Activated CD8-positive, alpha-beta T cell treated with anti-CD3 and anti-CD28 coated beads for 36 hours (primary cell): ENCODE results near the gene SOX5. TPM values are rescaled to one million over a fixed set of nuclear protein-coding genes. Genes with fewer than 3 reads are reported as not detected.

ENCODE experiments used
- ATAC-seq: fragments of 200-7000 bp; cut with Tn5 transposase; one replicate; pipeline ENCODE4 v1.10.0; 2021; ENCODE audit warnings: mild to moderate bottlenecking, moderate library complexity
- CTCF ChIA-PET: fragments of 350-600 bp; sonication (Branson Sonifier 250); formaldehyde crosslinking; loops from one replicate; lab custom pipeline; 2021; ENCODE audit warnings: antibody characterized with exemption; lab: Charles Lee
- POLR2A ChIA-PET: fragments of 350-600 bp; sonication (Branson Sonifier 250); formaldehyde crosslinking; loops from one replicate; lab custom pipeline; 2021; ENCODE audit warnings: antibody characterized with exemption; lab: Charles Lee
- DNase-seq: peaks from one replicate; pipeline ENCODE4 v3.0.0-alpha.2; 2020
- H3K27ac Mint-ChIP-seq: one replicate; pipeline ENCODE4 v1.8.0; 2021; ENCODE audit warnings: mild to moderate bottlenecking, mixed read lengths
- H3K27me3 Mint-ChIP-seq: one replicate; pipeline ENCODE4 v1.8.0; 2021; ENCODE audit warnings: mixed read lengths
- H3K36me3 Mint-ChIP-seq: one replicate; pipeline ENCODE4 v1.8.0; 2021; ENCODE audit warnings: low read depth, mixed read lengths
- H3K4me1 Mint-ChIP-seq: one replicate; pipeline ENCODE4 v1.8.0; 2021; ENCODE audit warnings: low read depth, mixed read lengths
- H3K4me3 Mint-ChIP-seq: one replicate; pipeline ENCODE4 v1.8.0; 2021; ENCODE audit warnings: mild to moderate bottlenecking, moderate library complexity, mixed read lengths
- H3K9me3 Mint-ChIP-seq: one replicate; pipeline ENCODE4 v1.8.0; 2021; ENCODE audit warnings: mixed read lengths
- intact Hi-C: fragments of 100-400 bp; cut with micrococcal nuclease; formaldehyde crosslinking; loops from one replicate; pipeline ENCODE4 v1.10.0; 2022
- total RNA-seq, 2 experiments: library from RNA; stranded (reverse); gene quantifications; one replicate each; pipeline ENCODE4 v1.2.3, GENCODE V29; 2021
- TF ChIP-seq, protein P1 (sequence below): fragments of 200-600 bp; IDR thresholded peaks from one replicate; pipeline ENCODE4 v1.8.0; 2022; ENCODE audit warnings: antibody characterized with exemption, mild to moderate bottlenecking

Gene SOX5
- total RNA-seq, 2 experiments from 2014 or later: not detected

DNA sequence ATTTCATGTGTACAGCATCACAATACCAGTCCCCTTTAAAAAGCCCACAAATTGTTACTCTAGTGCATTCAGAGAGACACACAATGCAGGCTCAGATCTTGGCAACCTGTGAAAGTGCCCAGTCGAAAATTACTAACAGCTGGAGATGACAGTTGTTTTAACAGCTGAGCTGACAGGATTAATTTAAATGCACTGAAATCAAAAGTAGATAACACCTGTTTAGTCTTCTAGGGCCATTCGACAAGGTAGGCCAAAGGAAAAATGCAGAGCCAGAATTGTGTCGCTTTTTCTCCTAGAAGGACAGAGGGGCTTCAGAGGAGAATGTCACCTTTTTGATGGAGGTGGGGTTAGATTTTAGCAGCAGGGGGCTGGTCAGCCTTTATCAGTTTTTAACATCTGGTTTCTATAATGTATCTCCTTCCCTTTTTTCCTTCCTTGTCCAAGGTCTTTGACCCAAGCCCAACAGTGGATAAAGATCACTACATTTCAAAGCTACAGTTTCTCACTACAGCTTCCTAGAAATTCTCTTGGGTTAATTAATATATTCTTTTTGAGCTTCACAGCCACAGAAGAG lies 139.1 kb downstream of the SOX5 start:
- no peak for ATAC-seq
- intact Hi-C loops: no loop called here
- no peak for DNase-seq
- Mint-ChIP-seq H3K27me3 (no peaks in the 10 kb centered on the region), H3K4me1 (no peaks in the 10 kb centered on the region), H3K9me3 (peaks cover 4% of the 10 kb centered on the region), H3K36me3 (no peaks in the 10 kb centered on the region), H3K27ac (no peak overlapping the region), H3K4me3 (no peak overlapping the region)
- POLR2A ChIA-PET: no interaction called here
- TF ChIP-seq, protein P1, sequence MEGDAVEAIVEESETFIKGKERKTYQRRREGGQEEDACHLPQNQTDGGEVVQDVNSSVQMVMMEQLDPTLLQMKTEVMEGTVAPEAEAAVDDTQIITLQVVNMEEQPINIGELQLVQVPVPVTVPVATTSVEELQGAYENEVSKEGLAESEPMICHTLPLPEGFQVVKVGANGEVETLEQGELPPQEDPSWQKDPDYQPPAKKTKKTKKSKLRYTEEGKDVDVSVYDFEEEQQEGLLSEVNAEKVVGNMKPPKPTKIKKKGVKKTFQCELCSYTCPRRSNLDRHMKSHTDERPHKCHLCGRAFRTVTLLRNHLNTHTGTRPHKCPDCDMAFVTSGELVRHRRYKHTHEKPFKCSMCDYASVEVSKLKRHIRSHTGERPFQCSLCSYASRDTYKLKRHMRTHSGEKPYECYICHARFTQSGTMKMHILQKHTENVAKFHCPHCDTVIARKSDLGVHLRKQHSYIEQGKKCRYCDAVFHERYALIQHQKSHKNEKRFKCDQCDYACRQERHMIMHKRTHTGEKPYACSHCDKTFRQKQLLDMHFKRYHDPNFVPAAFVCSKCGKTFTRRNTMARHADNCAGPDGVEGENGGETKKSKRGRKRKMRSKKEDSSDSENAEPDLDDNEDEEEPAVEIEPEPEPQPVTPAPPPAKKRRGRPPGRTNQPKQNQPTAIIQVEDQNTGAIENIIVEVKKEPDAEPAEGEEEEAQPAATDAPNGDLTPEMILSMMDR: no peak
- CTCF ChIA-PET: no interaction called here

DNA sequence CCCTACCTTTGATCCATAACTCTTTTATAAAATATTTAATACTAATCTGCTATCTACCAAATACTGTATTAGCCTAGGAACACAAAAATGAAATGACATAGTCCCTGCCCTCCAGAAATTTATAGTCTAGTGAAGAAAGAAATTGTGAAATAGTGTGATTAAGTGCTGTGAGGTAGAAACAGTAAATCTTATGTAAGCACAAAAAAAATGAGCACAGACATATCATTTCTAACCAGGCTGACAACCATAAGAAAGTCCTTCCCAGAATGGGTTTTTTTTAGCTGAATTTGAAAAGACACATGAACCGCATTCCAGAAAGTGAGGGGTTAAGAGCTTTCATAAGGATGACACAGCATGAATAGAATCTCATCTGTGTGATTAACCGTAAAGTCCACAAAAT lies 145.9 kb downstream of the SOX5 start:
- Mint-ChIP-seq H3K27ac (no peak overlapping the region), H3K9me3 (peaks cover 6% of the 10 kb centered on the region), H3K4me3 (no peak overlapping the region), H3K27me3 (no peaks in the 10 kb centered on the region), H3K36me3 (no peaks in the 10 kb centered on the region), H3K4me1 (no peaks in the 10 kb centered on the region)
- ChIA-PET CTCF (no interaction called here), POLR2A (no interaction called here)
- DNase-seq: no peak
- TF ChIP-seq, protein P1: no peak
- intact Hi-C loops: no loop called here
- no peak for ATAC-seq

DNA sequence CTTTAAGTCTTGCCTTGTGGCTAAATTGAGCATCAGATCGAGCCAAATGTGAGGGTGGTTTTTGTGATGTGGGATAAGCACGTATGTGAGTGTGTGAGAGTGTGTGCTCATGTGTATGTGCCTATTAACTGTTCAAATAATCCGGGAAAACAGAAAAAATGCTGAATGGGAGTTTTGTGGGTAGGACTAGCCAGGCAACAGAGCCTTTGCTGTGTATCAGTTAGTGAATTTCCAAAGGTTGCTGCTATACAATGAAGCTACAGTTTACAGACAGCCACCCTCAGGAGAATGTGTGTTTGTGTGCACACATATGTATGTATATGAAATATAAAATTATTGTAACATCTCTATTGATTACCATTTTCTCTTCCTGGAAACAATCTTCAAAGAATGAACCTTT lies 154.0 kb downstream of the SOX5 start:
- Mint-ChIP-seq H3K36me3 (no peaks in the 10 kb centered on the region), H3K27me3 (no peaks in the 10 kb centered on the region), H3K9me3 (peaks cover 2% of the 10 kb centered on the region), H3K27ac (no peak overlapping the region), H3K4me1 (no peaks in the 10 kb centered on the region), H3K4me3 (no peak overlapping the region)
- TF ChIP-seq, protein P1: no peak
- DNase-seq: no peak
- POLR2A ChIA-PET: no interaction called here
- CTCF ChIA-PET: no interaction called here
- no peak for ATAC-seq
- intact Hi-C loops: no loop called here

DNA sequence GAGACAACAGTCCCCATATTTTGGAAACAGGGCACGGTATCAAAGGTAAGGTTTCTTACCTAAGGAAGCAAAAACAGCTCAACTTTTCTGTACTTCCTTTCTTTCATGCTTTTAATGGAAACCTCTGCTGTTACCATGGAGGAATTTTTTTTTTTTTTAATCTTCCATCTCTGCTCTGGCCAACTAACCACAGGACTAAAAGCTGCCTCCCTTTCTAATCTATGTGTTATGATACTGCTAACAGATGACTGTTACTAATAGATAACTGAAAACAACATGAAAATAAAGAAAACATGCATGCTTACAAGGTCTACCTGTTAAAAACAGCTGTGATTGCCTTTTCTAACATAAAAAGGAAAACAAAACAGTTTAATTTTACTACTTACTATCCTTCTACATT lies 168.4 kb downstream of the SOX5 start:
- Mint-ChIP-seq H3K36me3 (no peaks in the 10 kb centered on the region), H3K4me3 (no peak overlapping the region), H3K27me3 (no peaks in the 10 kb centered on the region), H3K4me1 (no peaks in the 10 kb centered on the region), H3K27ac (no peak overlapping the region), H3K9me3 (peaks cover 1% of the 10 kb centered on the region)
- ChIA-PET CTCF (no interaction called here), POLR2A (no interaction called here)
- TF ChIP-seq, protein P1: no peak
- intact Hi-C loops: no loop called here
- DNase-seq (no peak), ATAC-seq (no peak)

DNA sequence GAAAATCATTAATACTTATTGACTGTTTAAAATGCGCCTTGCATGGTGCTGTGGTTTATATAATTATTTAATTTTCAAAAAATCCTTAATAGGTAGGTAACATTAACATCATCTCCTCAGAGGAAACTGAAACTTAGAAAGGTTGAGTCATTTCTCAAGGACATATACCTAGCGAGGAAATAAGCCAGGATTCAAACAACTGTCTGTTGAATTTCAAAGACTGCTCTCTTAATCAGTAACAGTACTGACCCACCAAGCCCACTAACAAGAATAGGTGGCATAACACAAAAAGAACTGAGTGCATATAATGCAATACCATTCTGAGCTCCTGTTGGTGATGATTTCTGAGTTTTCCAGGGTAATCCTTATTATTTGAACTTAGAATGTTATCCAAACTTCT lies 174.3 kb downstream of the SOX5 start:
- H3K27me3 Mint-ChIP-seq: no peaks in the 10 kb centered on the region
- TF ChIP-seq, protein P1: no peak
- intact Hi-C loops: no loop called here
- ChIA-PET CTCF (no interaction called here), POLR2A (no interaction called here)
- no peaks in the 10 kb centered on the region for H3K36me3 Mint-ChIP-seq
- no peaks in the 10 kb centered on the region for H3K4me1 Mint-ChIP-seq
- no peaks in the 10 kb centered on the region for H3K9me3 Mint-ChIP-seq
- DNase-seq (no peak), ATAC-seq (no peak)
- H3K4me3 Mint-ChIP-seq: no peak overlapping the region
- H3K27ac Mint-ChIP-seq: no peak overlapping the region
